ENCODE data around the gene DYNLRB1.

Gene DYNLRB1

DNA sequence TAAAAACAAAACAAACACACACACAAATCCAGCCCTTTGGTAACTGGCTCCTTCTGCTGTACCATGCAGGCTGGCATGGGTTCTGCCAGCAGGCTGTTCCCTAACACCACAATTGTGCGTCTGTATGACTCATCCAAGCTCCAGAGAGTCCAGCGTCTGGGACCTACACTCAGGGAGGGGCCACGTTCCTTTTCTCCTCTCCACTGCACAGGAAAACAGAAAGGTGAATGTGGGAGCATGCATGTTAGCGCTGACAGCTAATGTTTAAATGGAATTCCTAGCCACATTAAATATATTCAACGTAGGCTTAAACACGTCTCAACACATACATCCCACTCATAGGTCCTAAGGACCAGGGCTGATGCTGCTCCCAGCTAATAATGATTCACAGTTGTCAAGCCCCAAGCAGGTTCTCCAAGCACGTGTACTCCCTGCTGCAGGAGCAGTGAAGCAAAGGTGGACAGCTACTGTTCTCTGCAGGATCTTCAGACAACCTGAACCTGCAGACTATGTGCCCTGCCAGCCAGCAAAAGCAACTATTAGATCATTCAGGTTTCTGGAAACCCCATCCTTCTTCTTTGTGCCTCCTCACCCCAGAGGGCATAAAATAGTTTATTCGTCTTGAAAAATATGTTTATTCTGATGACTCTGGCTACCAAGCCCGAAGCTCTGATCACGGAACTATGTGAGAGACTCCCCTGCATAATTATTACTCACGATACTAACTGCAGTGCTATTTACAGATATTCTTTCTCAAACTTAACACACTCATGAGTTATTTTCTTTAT, 63.2 kb downstream of the DYNLRB1 start:
- H4K20me1 ChIP-seq (ENCODE audit: insufficient read depth, low read length, poor library complexity, severe bottlenecking): no peaks in the 10 kb centered on the region
- no peaks in the 10 kb centered on the region for H3K27me3 ChIP-seq (ENCODE audit: insufficient read depth, low read length, poor library complexity, severe bottlenecking)
- peaks cover 28% of the 10 kb centered on the region; the same call in 1 of the 2 replicates for H3K36me3 ChIP-seq (ENCODE audit: insufficient read depth, low read length)
- no peak overlapping the region for H3K4me3 ChIP-seq (ENCODE audit: low read length, poor library complexity, severe bottlenecking)
- no peaks in the 10 kb centered on the region for H3F3A ChIP-seq (ENCODE audit: low read depth)
- TF ChIP-seq CTCF (conservative IDR thresholded peaks at IDR 0.05; ENCODE audit: low read length) (no peak), EZH2phosphoT487 (IDR thresholded peaks at IDR 0.05; ENCODE audit: borderline replicate concordance) (no peak)
- H2AFZ ChIP-seq (ENCODE audit: low read length): no peak overlapping the region
- H3K79me2 ChIP-seq (ENCODE audit: insufficient read depth, low read length): no peaks in the 10 kb centered on the region
- H3K9ac ChIP-seq (ENCODE audit: low read depth, low read length, poor library complexity, severe bottlenecking): no peak overlapping the region
- no peaks in the 10 kb centered on the region for H3K4me1 ChIP-seq (ENCODE audit: insufficient read depth, low read length, poor library complexity, severe bottlenecking)
- no peaks in the 10 kb centered on the region for H3K9me2 ChIP-seq (replicated peaks; ENCODE audit: low read depth, low read length)
- H3K4me2 ChIP-seq (ENCODE audit: low read depth, low read length, poor library complexity, severe bottlenecking): no peak overlapping the region
- no peaks in the 10 kb centered on the region for H3K9me3 ChIP-seq (ENCODE audit: insufficient read depth, low read depth, low read length)

DNA sequence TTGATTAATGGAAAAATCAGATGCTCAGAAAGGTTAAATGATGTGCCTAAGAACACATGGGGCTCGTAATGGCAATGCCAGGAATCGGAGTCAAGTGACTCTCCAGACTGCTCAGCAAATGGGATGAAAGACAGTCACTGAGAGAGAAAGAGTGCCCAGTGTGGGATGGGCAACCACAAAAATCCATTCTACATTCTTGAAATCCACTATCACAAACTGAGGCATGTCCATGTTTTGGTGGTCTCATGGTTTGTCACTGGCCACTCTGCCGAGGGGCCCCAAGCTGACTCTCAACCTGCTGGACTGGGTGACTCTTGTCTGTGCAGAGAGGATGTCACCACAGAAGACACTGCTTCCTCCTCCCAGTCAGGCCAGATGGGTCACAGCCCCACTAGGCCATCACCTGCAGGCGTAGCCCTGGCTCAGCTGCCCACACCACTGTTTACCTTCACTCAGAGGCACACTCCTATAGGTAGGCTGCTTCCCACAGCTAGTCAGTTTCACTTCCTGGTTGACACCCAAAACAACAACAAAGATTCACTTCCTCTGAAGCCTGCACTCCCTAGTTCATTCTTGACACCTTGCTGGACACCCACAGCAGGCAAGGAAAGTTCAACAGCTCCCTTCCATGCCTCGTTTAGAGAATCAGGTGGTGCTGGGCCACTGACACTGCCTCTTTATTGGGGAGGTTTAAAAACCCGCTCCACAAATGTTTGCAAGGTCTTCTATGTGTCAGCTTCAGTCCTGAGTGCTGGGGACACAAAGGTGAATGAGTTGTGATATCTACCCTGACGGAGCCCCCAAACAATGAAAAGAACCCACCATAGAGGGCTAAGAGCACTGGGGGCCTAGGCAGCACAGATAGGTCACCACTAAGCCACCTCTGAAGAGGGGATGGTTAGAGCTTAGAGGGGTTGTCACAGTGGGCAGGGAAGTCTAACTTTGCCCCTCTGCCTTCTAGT, 64.0 kb downstream of the DYNLRB1 start:
- Histone ChIP-seq H3K4me1 (ENCODE audit: insufficient read depth, low read length, poor library complexity, severe bottlenecking) (no peaks in the 10 kb centered on the region), H3F3A (ENCODE audit: low read depth) (no peaks in the 10 kb centered on the region), H3K9me3 (ENCODE audit: insufficient read depth, low read depth, low read length) (no peaks in the 10 kb centered on the region), H3K27me3 (ENCODE audit: insufficient read depth, low read length, poor library complexity, severe bottlenecking) (no peaks in the 10 kb centered on the region), H3K4me3 (ENCODE audit: low read length, poor library complexity, severe bottlenecking) (no peak overlapping the region), H4K20me1 (ENCODE audit: insufficient read depth, low read length, poor library complexity, severe bottlenecking) (no peaks in the 10 kb centered on the region), H3K79me2 (ENCODE audit: insufficient read depth, low read length) (no peaks in the 10 kb centered on the region), H3K9me2 (replicated peaks; ENCODE audit: low read depth, low read length) (no peaks in the 10 kb centered on the region), H3K9ac (ENCODE audit: low read depth, low read length, poor library complexity, severe bottlenecking) (no peak overlapping the region), H3K36me3 (ENCODE audit: insufficient read depth, low read length) (peaks cover 33% of the 10 kb centered on the region; the same call in 1 of the 2 replicates), H2AFZ (ENCODE audit: low read length) (no peak overlapping the region), H3K4me2 (ENCODE audit: low read depth, low read length, poor library complexity, severe bottlenecking) (no peak overlapping the region)
- TF ChIP-seq EZH2phosphoT487 (IDR thresholded peaks at IDR 0.05; ENCODE audit: borderline replicate concordance) (no peak), CTCF (conservative IDR thresholded peaks at IDR 0.05; ENCODE audit: low read length) (no peak)

GRCh38 chr20:34581341-34582184, 65.3 kb downstream of the DYNLRB1 start:
- Histone ChIP-seq H3K9ac (ENCODE audit: low read depth, low read length, poor library complexity, severe bottlenecking) (no peak overlapping the region), H2AFZ (ENCODE audit: low read length) (no peak overlapping the region), H3K4me1 (ENCODE audit: insufficient read depth, low read length, poor library complexity, severe bottlenecking) (no peaks in the 10 kb centered on the region), H3K4me2 (ENCODE audit: low read depth, low read length, poor library complexity, severe bottlenecking) (no peak overlapping the region), H3K9me3 (ENCODE audit: insufficient read depth, low read depth, low read length) (no peaks in the 10 kb centered on the region), H3K36me3 (ENCODE audit: insufficient read depth, low read length) (peaks cover 37% of the 10 kb centered on the region; the same call in 1 of the 2 replicates), H4K20me1 (ENCODE audit: insufficient read depth, low read length, poor library complexity, severe bottlenecking) (no peaks in the 10 kb centered on the region), H3F3A (ENCODE audit: low read depth) (no peaks in the 10 kb centered on the region), H3K4me3 (ENCODE audit: low read length, poor library complexity, severe bottlenecking) (no peak overlapping the region), H3K27me3 (ENCODE audit: insufficient read depth, low read length, poor library complexity, severe bottlenecking) (no peaks in the 10 kb centered on the region), H3K79me2 (ENCODE audit: insufficient read depth, low read length) (no peaks in the 10 kb centered on the region), H3K9me2 (replicated peaks; ENCODE audit: low read depth, low read length) (no peaks in the 10 kb centered on the region)
- TF ChIP-seq EZH2phosphoT487 (IDR thresholded peaks at IDR 0.05; ENCODE audit: borderline replicate concordance) (no peak), CTCF (conservative IDR thresholded peaks at IDR 0.05; ENCODE audit: low read length) (no peak)

All from Loucy (cell line).